Measurements from ENCODE around the gene CCNE1.

GRCh38 chr19:29781386-29782259 is 30.2 kb upstream of the CCNE1 start:
- TF ChIP-seq ETV6 (CRISPR knock-in tag; IDR thresholded peaks at IDR 0.05) = no peak
- TF ChIP-seq, protein P1, sequence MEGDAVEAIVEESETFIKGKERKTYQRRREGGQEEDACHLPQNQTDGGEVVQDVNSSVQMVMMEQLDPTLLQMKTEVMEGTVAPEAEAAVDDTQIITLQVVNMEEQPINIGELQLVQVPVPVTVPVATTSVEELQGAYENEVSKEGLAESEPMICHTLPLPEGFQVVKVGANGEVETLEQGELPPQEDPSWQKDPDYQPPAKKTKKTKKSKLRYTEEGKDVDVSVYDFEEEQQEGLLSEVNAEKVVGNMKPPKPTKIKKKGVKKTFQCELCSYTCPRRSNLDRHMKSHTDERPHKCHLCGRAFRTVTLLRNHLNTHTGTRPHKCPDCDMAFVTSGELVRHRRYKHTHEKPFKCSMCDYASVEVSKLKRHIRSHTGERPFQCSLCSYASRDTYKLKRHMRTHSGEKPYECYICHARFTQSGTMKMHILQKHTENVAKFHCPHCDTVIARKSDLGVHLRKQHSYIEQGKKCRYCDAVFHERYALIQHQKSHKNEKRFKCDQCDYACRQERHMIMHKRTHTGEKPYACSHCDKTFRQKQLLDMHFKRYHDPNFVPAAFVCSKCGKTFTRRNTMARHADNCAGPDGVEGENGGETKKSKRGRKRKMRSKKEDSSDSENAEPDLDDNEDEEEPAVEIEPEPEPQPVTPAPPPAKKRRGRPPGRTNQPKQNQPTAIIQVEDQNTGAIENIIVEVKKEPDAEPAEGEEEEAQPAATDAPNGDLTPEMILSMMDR (IDR thresholded peaks at IDR 0.05) = no peak
- TF ChIP-seq GRHL2 (CRISPR knock-in tag; IDR thresholded peaks at IDR 0.05; ENCODE audit: insufficient replicate concordance, severe bottlenecking) = no peak
- no peak for TF ChIP-seq TEAD4 (CRISPR knock-in tag; IDR thresholded peaks at IDR 0.05)
- TF ChIP-seq CBFB (CRISPR knock-in tag; IDR thresholded peaks at IDR 0.05; ENCODE audit: low read depth) = no peak
- TF ChIP-seq, protein P2, sequence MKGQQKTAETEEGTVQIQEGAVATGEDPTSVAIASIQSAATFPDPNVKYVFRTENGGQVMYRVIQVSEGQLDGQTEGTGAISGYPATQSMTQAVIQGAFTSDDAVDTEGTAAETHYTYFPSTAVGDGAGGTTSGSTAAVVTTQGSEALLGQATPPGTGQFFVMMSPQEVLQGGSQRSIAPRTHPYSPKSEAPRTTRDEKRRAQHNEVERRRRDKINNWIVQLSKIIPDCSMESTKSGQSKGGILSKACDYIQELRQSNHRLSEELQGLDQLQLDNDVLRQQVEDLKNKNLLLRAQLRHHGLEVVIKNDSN (CRISPR knock-in tag; IDR thresholded peaks at IDR 0.05) = no peak
- TF ChIP-seq, protein P3, sequence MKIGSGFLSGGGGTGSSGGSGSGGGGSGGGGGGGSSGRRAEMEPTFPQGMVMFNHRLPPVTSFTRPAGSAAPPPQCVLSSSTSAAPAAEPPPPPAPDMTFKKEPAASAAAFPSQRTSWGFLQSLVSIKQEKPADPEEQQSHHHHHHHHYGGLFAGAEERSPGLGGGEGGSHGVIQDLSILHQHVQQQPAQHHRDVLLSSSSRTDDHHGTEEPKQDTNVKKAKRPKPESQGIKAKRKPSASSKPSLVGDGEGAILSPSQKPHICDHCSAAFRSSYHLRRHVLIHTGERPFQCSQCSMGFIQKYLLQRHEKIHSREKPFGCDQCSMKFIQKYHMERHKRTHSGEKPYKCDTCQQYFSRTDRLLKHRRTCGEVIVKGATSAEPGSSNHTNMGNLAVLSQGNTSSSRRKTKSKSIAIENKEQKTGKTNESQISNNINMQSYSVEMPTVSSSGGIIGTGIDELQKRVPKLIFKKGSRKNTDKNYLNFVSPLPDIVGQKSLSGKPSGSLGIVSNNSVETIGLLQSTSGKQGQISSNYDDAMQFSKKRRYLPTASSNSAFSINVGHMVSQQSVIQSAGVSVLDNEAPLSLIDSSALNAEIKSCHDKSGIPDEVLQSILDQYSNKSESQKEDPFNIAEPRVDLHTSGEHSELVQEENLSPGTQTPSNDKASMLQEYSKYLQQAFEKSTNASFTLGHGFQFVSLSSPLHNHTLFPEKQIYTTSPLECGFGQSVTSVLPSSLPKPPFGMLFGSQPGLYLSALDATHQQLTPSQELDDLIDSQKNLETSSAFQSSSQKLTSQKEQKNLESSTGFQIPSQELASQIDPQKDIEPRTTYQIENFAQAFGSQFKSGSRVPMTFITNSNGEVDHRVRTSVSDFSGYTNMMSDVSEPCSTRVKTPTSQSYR (CRISPR knock-in tag; IDR thresholded peaks at IDR 0.05) = no peak
- no peak for TF ChIP-seq E2F1 (CRISPR knock-in tag; IDR thresholded peaks at IDR 0.05)
- TF ChIP-seq CREB1 (CRISPR knock-in tag; IDR thresholded peaks at IDR 0.05) = no peak
- no peak for TF ChIP-seq MAX (CRISPR knock-in tag; IDR thresholded peaks at IDR 0.05)
- no peak for TF ChIP-seq AFF4 (CRISPR knock-in tag; IDR thresholded peaks at IDR 0.05; ENCODE audit: borderline replicate concordance)
